ENCODE results near the gene CNNM1.
A peak's percentile ranks its signal among the peaks of the same experiment; 100 is the strongest.

DNA sequence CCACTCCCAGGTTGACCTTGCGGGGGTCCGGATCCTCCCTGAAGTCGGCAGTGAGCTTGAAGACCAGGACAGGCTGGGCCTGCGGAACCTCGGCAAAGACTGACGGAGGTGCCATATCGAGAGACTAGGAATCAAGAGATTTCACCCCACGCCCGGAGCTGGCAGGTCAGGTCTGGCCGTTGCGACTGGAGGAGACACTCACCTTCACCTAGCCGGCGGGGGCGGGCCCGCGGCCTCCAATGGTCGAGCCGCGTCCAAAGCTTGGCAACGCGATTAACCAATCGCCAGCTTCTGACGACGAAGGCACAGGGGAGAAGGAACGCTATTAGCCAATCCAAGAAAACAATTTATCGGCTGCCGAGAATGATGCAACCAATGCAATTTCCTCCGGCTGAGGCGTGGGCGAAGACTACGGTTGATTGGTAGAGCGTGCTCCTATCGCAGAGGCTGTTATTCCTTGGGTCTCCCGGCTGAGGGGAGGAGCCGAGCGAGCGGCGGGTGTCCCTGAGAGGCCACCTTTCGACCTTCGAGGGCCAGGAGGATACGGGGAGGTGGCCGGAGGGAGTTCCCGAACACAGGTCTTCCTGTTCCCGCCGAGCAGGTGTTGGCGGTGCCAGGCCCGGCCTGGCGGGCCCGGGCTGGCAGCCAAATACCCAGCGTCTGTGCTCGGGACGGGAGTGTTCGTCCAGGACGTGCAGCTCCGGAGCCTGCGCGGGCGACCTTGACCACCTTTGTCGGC, 101.5 kb downstream of the CNNM1 start, which contains the start of gene GOT1:
- TF ChIP-seq CTCF (IDR thresholded peaks at IDR 0.05) (no peak), POLR2A (IDR thresholded peaks at IDR 0.05) (peak in 1 of 2 donors; percentile 70)

All from lower leg skin (tissue), 3 donors.